Activated T-helper 1 cell treated with anti-CD3 and anti-CD28 coated beads, Interleukin-2, amount 50 U/mL, for 16 hours (primary cell): ENCODE data around the gene FOXC1.

Experiments
- DNase-seq, 2 donors: peaks; one replicate each; pipeline ENCODE4 v3.0.0-alpha.2; 2020; ENCODE audit warnings: low read depth in 1 of 2, low spot score in 1 of 2

FOXC1 gene

DNA sequence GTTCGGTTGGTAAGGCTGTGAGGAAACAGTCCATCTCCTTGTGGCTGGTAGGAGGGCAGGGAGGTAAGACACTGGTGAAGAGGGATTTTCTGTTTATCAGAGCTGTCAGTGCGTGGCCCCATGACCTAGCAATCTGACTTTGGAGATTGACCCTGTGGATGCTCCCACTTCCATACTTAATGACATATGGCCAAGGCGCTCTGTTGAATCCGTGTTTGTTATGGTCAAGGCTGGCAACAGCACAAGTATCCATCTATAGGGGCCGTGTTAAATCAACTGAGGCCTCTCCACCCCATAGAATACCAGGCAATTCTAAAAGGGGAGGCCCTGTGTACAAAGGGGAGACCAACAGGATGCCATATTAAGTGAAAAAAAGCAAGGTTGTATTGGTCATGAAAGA, 25.6 kb upstream of the FOXC1 start:
- no peak for DNase-seq

DNA sequence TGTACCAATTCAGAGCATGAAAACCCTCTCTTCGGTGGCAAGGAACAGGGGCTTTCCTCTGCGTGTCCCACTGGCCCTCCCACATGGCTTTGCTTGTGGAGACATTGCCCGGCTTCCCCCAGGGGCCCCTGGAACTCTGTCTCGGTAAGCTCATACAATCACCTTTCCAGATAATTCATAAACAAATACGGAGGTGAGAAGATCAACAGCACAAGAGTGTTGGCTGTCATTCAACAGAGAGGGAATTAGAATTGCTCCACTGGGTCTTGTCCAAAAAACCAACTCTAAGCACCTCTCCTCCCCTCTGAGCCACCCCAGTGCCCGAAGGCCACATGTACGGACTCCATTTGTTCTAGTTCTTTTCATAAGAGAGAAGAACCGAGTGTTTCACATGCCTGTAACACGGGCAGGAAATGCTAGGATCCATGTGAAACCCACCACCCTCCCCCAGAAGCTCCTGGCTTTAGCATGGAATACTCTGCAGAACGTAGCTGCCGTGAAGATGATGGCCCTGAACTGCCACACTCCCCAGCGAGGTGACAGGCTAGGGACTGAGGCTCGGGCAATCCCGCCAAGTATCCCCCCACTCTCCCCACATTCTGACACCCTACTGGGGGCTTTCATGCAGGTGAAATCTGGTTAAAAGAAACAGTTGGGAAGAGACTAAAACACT, 24.6 kb upstream of the FOXC1 start:
- no peak for DNase-seq

DNA sequence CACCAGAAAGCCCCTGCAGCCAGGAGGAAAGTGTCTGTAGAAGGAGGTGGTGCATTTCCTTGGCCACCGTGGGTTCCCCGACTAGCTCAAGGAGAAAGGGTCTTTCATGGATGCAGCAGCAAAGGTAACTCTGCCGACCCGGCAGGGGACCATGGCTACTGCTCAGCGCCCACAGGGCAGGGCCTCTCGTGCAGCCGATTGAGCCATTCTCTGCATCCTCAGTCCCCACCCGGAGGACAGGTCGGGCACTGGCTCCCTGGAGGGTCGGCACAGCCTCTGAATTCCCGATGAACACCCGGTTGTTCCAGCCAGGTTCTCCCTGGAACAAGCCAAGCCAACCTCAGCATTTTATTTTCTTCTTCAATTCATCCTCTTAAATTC, 24.1 kb upstream of the FOXC1 start:
- DNase-seq = no peak

DNA sequence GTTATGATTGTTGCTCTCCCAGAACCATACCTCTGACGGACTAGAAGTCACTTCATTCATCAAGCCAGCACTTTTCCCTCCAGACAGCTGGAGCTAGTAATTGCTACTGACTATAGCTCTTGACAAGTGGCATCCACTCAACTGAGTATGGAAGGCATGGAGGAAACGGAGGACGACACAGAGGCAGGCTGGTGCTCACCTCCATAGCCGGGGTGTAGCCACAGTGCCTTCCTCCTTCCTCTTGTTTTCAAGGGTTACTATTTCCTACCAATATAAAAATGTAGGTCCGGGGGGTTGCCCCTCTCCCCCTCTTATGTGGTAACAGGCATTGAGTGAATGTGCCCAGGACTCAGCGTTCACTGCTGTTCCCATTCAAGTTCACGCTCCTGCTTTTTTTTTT, 23.5 kb upstream of the FOXC1 start:
- no peak for DNase-seq

- no peak for DNase-seq
Measured at GRCh38 chr6:1586861-1587450, 22.8 kb upstream of the FOXC1 start.

- DNase-seq = no peak
Measured at GRCh38 chr6:1587546-1587945, 22.2 kb upstream of the FOXC1 start.

DNA sequence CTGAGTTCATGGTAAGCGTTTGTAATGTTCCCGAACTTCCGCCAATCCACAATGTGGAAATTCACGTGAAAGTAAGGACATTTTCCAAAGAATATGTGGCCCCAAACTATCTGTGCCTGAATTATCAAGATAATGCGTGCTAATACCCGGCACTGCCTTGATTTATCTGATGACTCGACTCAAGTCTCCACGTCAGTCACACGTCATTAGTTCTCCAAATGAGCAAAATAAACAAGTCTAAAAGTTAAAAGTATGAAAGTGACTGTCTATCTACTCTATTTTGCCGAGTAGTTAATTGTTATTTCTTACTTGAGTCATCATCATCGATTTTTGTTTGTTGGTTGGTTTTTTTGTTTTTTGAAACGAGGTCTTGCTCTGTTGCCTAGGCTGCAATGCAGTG, 21.7 kb upstream of the FOXC1 start:
- DNase-seq = no peak

GRCh38 chr6:1589208-1589607, 20.5 kb upstream of the FOXC1 start:
- DNase-seq = no peak

- DNase-seq = no peak
Measured at GRCh38 chr6:1590580-1590979, 19.1 kb upstream of the FOXC1 start.

DNA sequence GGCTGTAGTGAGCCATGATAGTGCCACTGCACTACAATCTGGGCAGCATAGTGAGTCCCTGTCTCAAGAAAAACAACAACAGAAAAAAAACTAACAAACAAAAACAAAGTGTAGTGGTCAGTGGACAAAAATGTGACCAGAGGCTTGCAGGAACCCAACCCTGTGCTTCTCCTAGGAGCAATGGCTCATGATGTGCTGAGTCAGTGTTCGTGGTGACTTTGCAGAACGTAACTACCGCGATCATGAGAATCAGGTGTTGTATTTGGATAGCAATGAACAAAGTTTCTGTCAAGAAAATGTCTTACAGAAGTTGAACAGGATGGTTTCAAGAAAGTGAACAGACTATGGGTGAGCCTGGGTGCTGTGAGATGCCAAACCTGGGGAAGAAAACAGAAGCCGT, 18.5 kb upstream of the FOXC1 start:
- DNase-seq = no peak

DNA sequence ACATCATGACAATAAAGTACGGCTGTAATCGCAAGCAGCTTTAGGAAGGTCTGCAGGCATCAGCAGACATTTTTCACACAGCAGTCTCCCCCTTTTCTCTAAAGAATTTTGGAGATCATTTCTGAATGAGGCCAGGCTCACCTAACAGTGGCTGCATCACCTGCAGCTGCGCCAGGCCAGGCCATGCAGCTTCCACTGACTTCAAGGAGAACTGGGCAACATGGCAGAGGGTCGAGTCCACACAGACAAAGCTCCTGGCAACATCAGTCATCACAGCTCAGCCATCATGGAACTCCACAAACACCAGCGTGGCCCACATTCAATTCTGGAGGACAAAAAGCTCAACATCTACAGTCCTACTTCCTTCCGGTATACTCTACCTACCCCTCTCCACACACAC, 17.8 kb upstream of the FOXC1 start:
- DNase-seq = no peak

- DNase-seq = no peak
Measured at GRCh38 chr6:1592852-1593251, 16.9 kb upstream of the FOXC1 start.

DNA sequence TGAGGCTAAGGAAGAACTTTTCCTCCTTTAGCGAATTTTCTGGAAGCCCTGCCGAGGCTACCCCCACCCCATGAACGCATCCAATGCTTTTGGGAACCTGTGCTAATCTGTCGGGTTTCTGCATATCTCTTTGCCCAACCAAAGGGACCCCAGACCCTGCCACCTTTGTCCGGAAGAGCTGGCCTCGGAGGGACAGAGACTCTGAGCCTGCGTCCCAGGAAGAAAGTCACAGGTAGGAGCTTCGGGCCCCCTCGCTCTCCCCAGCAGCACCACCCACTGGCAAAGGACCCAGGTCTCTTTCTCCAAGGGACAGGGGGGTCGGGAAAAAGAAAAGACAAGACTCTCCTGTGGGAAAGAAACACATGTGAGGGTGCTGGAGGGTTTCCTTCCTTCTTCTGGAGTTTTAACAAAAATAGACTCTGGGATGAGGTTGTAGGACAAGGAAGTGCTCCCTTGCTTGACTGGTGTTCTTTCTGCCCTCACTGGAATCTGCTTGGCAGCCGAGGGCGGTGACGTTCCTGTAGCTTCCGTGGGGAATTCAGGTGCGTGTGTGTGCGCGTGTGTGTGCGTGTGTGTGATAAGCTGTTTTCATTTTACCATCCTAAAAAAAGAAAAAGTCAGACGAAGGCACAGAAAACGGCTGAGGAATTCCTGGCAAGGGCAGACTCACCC, 16.3 kb upstream of the FOXC1 start:
- no peak for DNase-seq

DNA sequence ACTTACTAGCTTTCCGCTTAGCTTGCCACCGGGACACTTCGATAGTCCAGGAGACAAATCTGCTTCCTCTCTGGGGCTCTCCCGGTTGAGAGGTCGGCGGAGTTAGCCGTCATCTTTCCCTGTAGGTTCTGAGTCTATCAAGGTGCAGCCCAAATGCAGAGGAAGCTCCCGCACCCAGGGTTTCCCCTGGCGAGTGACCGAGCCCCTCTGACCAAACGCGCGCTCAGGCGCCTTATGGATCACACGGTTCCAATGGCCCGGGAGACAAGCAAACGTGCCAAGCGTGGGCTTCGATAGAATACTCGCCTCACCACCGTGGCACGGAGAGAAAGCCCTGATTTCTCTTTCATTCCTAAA, 15.8 kb upstream of the FOXC1 start:
- DNase-seq = no peak

GRCh38 chr6:1594445-1595200, 15.1 kb upstream of the FOXC1 start:
- DNase-seq = no peak

DNA sequence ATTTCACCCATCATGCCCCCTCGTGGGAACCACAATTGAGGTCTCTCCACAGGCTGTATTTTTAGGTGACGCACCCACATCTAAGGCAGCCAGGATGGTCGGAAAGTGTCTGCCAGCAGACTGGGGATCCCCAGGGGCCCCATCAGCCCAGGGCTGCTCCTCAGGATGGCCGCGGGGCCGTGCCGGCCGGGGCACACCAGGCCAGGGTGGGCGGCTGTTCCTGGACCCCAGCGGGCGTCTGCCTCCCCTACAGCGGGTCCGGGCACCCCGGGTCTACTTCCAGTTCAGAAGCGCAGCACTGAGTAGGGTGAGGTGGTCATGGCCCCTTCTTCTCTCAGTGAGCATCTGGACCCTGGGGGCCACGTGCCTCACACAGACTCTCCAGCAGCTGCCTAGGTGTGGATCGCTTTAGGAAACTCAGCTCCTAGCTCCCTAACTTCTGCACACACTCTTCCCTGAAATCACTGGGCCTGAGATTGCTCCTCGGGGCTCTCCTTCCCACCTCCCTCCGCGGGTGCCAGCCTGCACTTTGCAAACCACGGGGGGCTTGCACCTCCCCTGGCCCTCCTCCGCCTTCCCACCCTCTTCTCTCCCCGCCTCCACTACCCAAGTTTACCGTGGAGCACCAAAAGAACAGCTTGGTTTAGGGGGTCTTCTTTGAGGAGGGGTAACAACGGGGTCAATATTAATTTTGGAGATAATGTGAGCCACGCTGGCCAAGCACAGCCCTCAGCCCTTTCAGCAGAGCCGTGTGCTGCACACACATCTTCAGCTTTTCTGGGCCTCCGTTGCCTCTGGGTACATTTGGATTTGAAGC, 14.2 kb upstream of the FOXC1 start:
- DNase-seq = no peak

- DNase-seq = peak; percentile 35 to 46
Measured at GRCh38 chr6:1596088-1596852, 13.4 kb upstream of the FOXC1 start.

GRCh38 chr6:1597121-1597744, 12.5 kb upstream of the FOXC1 start:
- no peak for DNase-seq

- DNase-seq = no peak
Measured at GRCh38 chr6:1597924-1598323, 11.8 kb upstream of the FOXC1 start.

DNA sequence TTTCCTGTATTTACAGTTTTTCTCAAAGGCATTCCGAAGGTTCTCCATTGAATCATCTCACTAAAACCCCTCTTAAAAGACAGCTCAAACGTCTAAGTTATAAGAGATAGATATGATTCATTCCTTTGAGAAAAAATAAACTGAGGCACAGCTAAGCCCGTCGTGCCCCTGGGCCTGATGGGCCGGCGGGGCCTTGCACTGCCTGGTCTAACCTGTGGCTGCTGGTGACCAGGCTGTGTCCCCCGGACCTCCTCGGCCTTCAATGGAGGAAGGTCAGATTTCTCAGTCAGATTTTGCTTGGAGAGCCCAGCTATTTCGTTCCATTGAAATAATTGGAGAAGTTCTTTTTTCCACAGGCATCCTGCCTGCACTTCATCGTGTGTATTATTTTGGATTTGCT, 11.3 kb upstream of the FOXC1 start:
- DNase-seq = no peak
